GM19193 (cell line): ENCODE measurements around the gene FZD7.

Source experiments
- POLR2A ChIP-seq: IDR thresholded peaks from 4 replicates; pipeline ENCODE4 v1.6.1; 2011; ENCODE audit not compliant: insufficient read depth, insufficient read length; ENCODE audit errors: extremely low read depth

The FZD7 gene

DNA sequence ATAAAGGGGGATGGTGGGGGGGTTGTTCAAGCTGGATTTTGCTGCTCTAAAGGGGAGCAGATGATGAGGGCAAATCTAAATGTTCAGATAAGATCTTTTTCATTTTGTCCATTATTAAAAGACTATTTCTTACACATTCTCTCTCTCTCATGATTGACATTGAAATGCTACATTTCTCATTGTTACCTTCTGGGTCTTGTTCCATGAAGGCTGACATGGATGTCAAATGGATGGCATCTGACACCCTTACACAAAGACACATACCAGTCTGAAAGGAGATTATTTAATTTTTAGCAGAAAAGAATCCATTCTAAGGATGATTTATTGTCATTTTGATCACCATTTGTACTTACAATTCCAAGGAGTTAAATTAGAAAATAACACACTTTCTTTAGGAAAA is 11.1 kb downstream of the FZD7 start:
- no peak for TF ChIP-seq POLR2A

GRCh38 chr2:202046572-202046971 is 12.9 kb downstream of the FZD7 start:
- TF ChIP-seq POLR2A: no peak

DNA sequence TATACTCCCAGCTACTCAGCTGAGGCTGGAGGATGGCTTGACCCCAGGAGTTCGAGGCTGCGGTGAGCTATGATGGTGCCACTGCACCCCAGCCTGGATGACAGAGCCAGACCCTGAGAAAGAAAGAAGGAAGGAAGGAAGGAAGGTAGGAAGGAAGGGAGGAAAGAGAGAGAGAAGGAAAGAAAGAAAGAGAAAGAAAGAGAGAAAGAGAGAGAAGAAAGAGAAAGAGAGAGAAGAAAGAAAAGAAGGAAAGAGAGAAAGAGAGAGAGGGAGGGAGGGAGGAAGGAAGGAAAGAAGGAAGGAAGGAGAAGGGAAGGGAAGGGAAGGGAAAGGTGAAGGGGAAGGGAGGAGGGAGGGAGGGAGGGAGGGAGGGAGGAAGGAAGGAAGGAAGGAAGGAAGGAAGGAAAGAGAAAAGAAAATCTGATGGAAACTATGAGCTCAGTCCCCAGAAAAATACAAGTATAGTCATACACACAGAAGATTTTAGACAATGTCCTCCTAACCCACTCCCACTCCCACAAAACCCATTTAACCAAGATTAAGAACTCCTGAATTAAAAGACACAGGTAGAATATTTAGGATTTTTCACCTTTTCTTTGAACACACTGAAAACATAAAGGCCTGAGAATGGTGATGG is 15.6 kb downstream of the FZD7 start:
- TF ChIP-seq POLR2A: no peak

DNA sequence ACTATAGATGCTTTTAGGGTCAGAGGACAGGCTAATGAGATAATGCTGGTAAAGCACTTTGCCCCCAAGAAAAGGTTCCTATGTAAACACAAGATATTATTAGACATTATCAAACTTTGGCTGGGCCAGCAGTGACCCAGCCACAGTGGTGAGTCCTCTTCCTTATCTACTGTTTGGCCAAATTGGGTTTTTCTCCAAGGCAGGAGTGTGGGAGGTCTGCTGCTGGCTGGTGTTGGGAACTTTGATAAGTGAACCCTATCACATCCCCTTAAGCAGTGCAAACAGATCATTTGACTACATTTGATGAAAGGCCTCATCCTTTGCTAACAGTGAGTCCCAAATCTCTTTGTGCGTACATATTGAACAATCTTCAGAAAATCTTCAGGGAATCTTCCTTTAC is 16.2 kb downstream of the FZD7 start:
- TF ChIP-seq POLR2A: no peak

DNA sequence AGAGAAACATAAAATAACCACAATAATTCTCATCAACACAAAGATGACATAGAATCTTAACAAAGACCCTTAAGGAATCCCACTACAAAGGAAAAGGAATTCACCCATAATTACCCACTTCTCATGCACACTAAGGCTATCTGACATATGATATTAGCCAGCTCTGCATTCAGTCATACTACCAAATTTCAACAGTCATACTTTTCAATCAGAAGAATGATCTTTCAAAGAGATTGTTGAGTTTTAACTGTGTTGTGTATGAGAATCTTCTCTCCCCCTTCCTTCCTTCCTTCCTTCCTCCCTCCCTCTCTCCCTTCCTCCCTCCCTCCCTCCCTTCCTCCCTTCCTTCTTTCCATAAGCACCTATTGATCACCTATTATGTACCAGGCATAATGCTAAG is 17.0 kb downstream of the FZD7 start:
- TF ChIP-seq POLR2A: no peak

DNA sequence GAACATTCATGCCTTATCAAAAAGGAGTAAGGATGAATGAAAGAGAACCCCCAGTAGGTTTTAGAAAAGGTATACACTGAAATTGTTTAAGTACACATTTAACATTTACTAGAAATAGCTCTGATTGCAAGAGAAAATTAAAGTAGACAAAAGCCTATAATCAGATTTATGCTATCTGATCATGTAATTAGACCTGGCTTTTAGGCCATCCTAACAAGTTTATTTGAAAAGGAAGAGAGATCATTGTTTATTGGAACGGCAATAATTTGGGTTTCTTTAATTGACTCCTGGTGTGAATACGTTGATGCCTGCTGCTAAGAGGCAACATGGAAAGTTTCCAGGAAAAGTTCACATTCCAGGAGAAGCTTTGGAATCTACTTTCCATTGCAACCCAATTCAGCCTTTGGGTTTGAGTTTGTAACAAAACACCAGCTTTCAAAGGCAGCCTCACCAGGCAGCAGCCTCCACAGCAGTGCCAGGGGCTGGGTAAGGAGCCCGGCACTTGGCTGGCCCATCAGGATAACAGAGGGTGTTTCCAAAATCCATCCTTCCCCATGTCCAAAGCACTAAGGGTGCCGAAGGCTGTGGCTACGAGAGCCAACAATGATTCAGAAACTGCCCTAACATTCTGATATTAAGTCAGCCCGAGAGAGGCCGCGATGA is 18.0 kb downstream of the FZD7 start:
- no peak for TF ChIP-seq POLR2A

DNA sequence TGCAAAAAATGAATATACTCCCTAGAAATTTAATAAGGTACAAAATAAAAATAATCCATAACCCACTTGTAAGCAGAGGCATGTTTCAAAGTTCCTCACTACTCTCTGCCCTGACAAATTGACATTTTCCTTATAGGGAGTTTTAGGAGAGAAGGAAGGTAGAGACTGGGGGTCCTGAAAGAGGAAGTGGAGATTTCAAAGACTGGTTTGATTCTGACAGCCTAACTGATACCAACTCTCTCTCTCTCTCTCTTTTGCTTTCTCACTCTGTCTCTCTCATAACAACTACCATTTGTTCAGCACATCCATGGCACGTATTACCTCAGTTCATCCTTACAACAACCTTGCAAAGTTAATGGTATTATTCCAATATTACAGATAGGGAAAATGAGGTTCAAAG is 18.6 kb downstream of the FZD7 start:
- TF ChIP-seq POLR2A: no peak

GRCh38 chr2:202054679-202055078 is 21.0 kb downstream of the FZD7 start:
- TF ChIP-seq POLR2A: no peak

DNA sequence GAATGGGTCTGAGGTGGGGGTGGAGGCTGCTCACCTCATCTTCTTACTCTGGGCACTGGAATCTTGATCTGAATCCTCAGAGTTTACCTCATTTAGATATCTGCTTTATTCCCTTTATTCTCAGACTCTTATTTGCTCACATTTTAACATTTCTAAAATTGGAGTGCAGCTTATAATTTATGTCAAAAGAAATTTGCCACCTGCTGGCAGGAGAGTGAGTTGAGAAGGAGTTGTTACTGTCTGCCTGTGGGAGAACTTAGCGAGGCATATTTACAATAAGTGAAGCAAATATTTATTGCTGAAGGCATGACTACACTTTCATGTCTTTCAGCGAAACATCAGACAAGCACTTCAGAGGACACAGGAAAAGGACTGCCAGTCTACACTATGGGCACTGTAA is 23.0 kb downstream of the FZD7 start:
- TF ChIP-seq POLR2A: no peak

DNA sequence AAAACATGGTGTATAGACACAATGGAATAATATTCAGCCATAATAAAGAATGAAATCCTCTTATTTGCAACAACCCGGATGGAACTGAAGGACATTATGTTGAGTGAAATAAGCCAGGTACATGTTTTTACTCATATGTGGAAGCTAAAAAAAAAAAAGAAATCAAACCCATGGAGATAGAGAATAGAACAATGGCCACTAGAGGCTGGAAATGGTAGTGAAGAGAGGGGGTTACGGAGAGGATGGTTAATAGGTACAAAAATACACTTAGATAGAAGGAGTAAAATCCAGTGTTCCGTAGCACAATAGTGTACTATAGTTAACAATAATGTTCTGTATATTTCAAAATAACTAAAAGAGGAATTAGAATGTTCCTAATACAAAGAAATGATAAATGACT is 26.6 kb downstream of the FZD7 start:
- TF ChIP-seq POLR2A: no peak

DNA sequence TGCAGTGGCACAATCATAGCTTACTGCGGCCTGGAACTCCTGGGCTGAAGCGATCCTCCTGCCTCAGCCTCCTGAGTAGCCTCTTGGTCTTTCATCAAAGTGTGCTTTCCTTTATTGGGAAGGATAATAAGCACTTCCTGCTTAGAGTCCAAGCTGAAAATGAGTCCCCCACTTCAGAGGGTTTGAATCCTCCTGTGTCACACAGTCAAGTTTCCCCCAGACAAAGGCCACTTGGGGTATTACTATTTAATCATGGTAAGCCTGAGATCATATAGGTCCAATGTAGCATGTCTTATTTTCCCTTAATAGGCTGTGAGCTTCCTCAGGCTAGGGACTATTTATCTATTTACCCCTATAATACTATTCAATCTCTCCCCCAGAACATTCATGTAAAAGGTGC is 28.0 kb downstream of the FZD7 start:
- TF ChIP-seq POLR2A: no peak

- no peak for TF ChIP-seq POLR2A
Measured at GRCh38 chr2:202064171-202064880, 30.7 kb downstream of the FZD7 start.

DNA sequence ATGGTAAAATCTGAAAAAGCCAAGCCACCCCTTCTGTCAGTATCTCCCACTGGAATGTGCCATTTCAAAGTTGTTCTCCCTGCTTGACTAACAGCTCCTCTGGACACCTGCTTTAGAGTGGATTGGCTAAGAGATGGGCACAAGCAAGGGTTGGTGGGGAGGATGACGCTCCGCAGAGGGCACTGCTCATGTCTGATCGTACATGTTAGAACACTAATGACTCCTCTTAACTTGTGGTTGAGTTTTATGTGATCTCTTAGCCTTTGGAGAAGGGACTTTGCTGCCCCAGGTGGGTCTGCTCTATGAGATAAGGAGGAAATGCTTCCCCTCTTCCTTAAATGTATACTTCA is 31.2 kb downstream of the FZD7 start:
- TF ChIP-seq POLR2A: no peak

DNA sequence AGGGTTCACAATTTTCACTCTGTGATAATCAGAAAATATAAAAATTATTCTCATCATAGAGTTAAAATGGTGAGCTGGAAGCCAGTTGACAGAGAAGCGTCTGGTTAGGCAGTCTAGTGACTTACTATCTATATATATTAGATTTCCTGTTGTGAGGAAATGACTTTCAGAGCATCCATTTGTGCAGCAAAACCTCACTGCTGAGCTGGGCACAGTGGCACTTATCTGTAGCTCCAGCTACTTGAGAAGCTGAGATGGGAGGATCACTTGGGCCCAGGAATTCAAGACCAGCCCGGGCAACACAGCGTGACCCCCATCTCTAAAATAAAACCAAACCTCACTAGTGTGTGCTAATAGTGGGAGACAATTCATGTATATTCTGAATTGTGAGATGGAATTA is 32.2 kb downstream of the FZD7 start:
- TF ChIP-seq POLR2A: no peak

- TF ChIP-seq POLR2A: no peak
Measured at GRCh38 chr2:202066875-202067274, 33.2 kb downstream of the FZD7 start.

DNA sequence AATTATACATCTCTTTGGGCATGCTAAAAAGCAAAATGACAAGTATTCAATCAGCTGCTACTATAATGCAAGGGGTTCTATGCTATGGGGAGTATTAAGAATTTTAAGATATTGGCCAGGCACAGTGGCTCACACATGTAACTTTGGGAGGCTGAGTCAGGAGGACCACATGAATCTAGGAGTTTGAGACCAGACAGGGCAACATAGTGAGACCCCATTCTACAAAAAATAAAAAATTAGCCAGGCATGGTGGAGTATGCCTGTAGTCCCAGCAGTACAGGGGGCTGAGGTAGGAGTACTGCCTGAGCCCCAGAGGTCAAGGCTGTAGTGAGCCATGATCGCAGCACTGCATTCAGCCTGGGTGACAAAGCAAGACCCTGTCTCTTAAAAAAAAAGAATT is 33.9 kb downstream of the FZD7 start:
- TF ChIP-seq POLR2A: no peak
